Keratinocyte (primary cell): ENCODE measurements around the gene PHIP. TPM values are rescaled to one million over a fixed set of nuclear protein-coding genes. Genes with fewer than 3 reads are reported as not detected.

Experiments used
- DNase-seq: peaks from one replicate; pipeline ENCODE4 v3.0.0-alpha.2; 2011; ENCODE audit warnings: low read depth, missing footprints, low spot score
- FAIRE-seq: peaks from 2 replicates; lab custom pipeline; 2011; peaks lifted over from hg19 to GRCh38; lab: Jason Lieb, UNC
- H2AFZ ChIP-seq: 2 replicates; pipeline ENCODE4 v1.6.0; 2012; ENCODE audit warnings: low read length, control low read depth, inconsistent platforms; ENCODE audit not compliant: control insufficient read depth
- H3K27ac ChIP-seq: 2 replicates; pipeline ENCODE4 v1.5.1; 2011; ENCODE audit warnings: low read length; ENCODE audit not compliant: control insufficient read depth, insufficient read depth
- H3K27me3 ChIP-seq: 3 replicates; pipeline ENCODE4 v1.6.0; 2011; ENCODE audit warnings: low read length; ENCODE audit not compliant: control insufficient read depth, insufficient read depth; ENCODE audit errors: extremely low read depth
- H3K36me3 ChIP-seq, 2 experiments: 2 replicates in 1 of 2; 3 replicates in 1 of 2; pipeline ENCODE4 v1.5.1; 2011; ENCODE audit warnings: low read length in 2 of 2, mild to moderate bottlenecking in 1 of 2; ENCODE audit not compliant: control insufficient read depth in 2 of 2, insufficient read depth in 2 of 2; ENCODE audit errors: extremely low read depth in 1 of 2
- H3K4me1 ChIP-seq: 3 replicates; pipeline ENCODE4 v1.5.1; 2011; ENCODE audit warnings: low read length; ENCODE audit not compliant: control insufficient read depth, insufficient read depth; ENCODE audit errors: extremely low read depth
- H3K4me2 ChIP-seq: 3 replicates; pipeline ENCODE4 v1.6.0; 2011; ENCODE audit warnings: low read depth, low read length; ENCODE audit not compliant: control insufficient read depth, insufficient read depth; ENCODE audit errors: extremely low read depth
- H3K4me3 ChIP-seq, 3 experiments: fragments of 200-600 bp in 1 of 3; sonication (generic) in 1 of 3; 2 replicates in 2 of 3; 3 replicates in 1 of 3; pipeline ENCODE4 v1.5.1; 2011 to 2016; ENCODE audit warnings: low read length in 3 of 3, mild to moderate bottlenecking in 3 of 3, control low read depth in 2 of 3, inconsistent platforms in 1 of 3, low read depth in 1 of 3, mixed read lengths in 1 of 3, mixed run types in 1 of 3, moderate library complexity in 1 of 3; ENCODE audit not compliant: control insufficient read depth in 2 of 3, insufficient read depth in 2 of 3; ENCODE audit errors: extremely low read depth in 1 of 3
- H3K79me2 ChIP-seq: 2 replicates; pipeline ENCODE4 v1.6.0; 2012; ENCODE audit warnings: low read length; ENCODE audit not compliant: control insufficient read depth, insufficient read depth
- H3K9ac ChIP-seq: 3 replicates; pipeline ENCODE4 v1.6.0; 2011; ENCODE audit warnings: low read length; ENCODE audit not compliant: control insufficient read depth, insufficient read depth; ENCODE audit errors: extremely low read depth
- H3K9me1 ChIP-seq: 3 replicates; pipeline ENCODE4 v1.6.0; 2011; ENCODE audit warnings: low read length; ENCODE audit not compliant: control insufficient read depth, insufficient read depth; ENCODE audit errors: extremely low read depth
- H3K9me3 ChIP-seq: 2 replicates; pipeline ENCODE4 v1.5.1; 2012; ENCODE audit warnings: low read depth, low read length; ENCODE audit not compliant: control insufficient read depth
- H4K20me1 ChIP-seq: 3 replicates; pipeline ENCODE4 v1.6.0; 2011; ENCODE audit warnings: low read length; ENCODE audit not compliant: control insufficient read depth, insufficient read depth; ENCODE audit errors: extremely low read depth
- EZH2 ChIP-seq: IDR thresholded peaks from one replicate; pipeline ENCODE4 v1.6.1; 2012; ENCODE audit warnings: inconsistent platforms, mild to moderate bottlenecking, low read length, moderate library complexity
- dilution Hi-C: fragments of 300-500 bp; cut with MboI; formaldehyde crosslinking; loops from one replicate; pipeline ENCODE4 v1.7.0; 2020; ENCODE audit warnings: low sequenced_read_pairs; ENCODE audit not compliant: extremely low pct_ligation_motif_present
- polyA plus RNA-seq, 5 experiments: library from polyadenylated mRNA; depleted of rRNA in 3 of 5; stranded (reverse) in 3 of 5; stranded (forward) in 1 of 5; unstranded in 1 of 5; fragments of >200 nt; gene quantifications; 1 replicate in 1 of 5; 2 replicates in 3 of 5; 3 replicates in 1 of 5; pipeline versions ENCODE4 v1.2.1 to v1.2.3, GENCODE V29; 2011 to 2012; ENCODE audit warnings: missing spikeins in 2 of 5, low read depth in 1 of 5, low replicate concordance in 1 of 5
- TF ChIP-seq, protein P1 (sequence below), 3 experiments: IDR thresholded peaks in 1 of 3; conservative IDR thresholded peaks in 1 of 3; optimal IDR thresholded peaks in 1 of 3; 2 replicates in 2 of 3; 3 replicates in 1 of 3; pipeline versions ENCODE3 to v1.5.1; 2011; ENCODE audit warnings: low read length in 3 of 3, mild to moderate bottlenecking in 3 of 3, moderate library complexity in 2 of 3, control low read depth in 1 of 3, inconsistent platforms in 1 of 3; ENCODE audit not compliant: insufficient read depth in 2 of 3; ENCODE audit errors: extremely low read depth in 1 of 3

Gene PHIP
- polyA plus RNA-seq, 1 donor (not counting 4 experiments of a cell fraction or from before 2014, with no cell fraction given) = 7.9 TPM

- H3K4me1 ChIP-seq = no peaks in the 10 kb centered on the region
- DNase-seq (no peak), FAIRE-seq (no peak)
- H4K20me1 ChIP-seq = no peaks in the 10 kb centered on the region
- no peak overlapping the region for H3K9ac ChIP-seq
- no peak overlapping the region for H3K4me2 ChIP-seq
- dilution Hi-C loops = no loop called here
- no peaks in the 10 kb centered on the region for H3K27me3 ChIP-seq
- H3K4me3 ChIP-seq = no peak overlapping the region
- no peaks in the 10 kb centered on the region for H3K9me3 ChIP-seq
- H2AFZ ChIP-seq = no peak overlapping the region
- TF ChIP-seq EZH2 = no peak
- TF ChIP-seq, protein P1, sequence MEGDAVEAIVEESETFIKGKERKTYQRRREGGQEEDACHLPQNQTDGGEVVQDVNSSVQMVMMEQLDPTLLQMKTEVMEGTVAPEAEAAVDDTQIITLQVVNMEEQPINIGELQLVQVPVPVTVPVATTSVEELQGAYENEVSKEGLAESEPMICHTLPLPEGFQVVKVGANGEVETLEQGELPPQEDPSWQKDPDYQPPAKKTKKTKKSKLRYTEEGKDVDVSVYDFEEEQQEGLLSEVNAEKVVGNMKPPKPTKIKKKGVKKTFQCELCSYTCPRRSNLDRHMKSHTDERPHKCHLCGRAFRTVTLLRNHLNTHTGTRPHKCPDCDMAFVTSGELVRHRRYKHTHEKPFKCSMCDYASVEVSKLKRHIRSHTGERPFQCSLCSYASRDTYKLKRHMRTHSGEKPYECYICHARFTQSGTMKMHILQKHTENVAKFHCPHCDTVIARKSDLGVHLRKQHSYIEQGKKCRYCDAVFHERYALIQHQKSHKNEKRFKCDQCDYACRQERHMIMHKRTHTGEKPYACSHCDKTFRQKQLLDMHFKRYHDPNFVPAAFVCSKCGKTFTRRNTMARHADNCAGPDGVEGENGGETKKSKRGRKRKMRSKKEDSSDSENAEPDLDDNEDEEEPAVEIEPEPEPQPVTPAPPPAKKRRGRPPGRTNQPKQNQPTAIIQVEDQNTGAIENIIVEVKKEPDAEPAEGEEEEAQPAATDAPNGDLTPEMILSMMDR (optimal IDR thresholded peaks at IDR 0.05 in 1 of 3, IDR thresholded peaks at IDR 0.05 in 1 of 3, conservative IDR thresholded peaks at IDR 0.05 in 1 of 3; ENCODE audit: extremely low read depth in 1 of 3, insufficient read depth in 2 of 3, low read length in 3 of 3) = no peak
- peaks cover 2% of the 10 kb centered on the region in 2 experiments for H3K36me3 ChIP-seq
- no peaks in the 10 kb centered on the region for H3K9me1 ChIP-seq
- no peaks in the 10 kb centered on the region for H3K79me2 ChIP-seq
- H3K27ac ChIP-seq = no peak overlapping the region
Observed at GRCh38 chr6:79047072-79047471, 31.0 kb downstream of the PHIP start.

DNA sequence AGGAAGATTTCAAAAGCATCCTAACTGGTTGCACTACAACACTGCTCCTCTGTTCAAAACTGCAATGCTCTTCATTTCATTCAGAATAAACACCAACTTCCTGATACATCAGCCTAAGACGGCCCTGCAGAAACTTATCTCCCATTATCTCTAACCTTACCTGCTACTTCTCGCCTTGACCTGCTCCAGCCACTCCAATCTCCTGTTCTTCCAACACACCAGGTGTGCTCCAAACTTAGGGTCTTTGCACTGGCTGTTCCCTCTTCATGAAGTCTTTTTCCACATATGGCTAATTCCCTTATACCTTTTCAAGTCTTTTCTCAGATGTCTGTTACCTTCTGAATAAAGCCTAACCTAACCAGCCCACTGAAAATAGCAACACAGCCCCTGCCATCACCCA, 32.1 kb downstream of the PHIP start:
- FAIRE-seq (no peak), DNase-seq (no peak)
- Histone ChIP-seq H3K4me1 (no peaks in the 10 kb centered on the region), H3K9me1 (no peaks in the 10 kb centered on the region), H3K4me3 (no peak overlapping the region), H3K36me3 (peaks cover 2 to 5% of the 10 kb centered on the region in 2 experiments), H4K20me1 (no peaks in the 10 kb centered on the region), H2AFZ (no peak overlapping the region), H3K9me3 (no peaks in the 10 kb centered on the region), H3K27ac (no peak overlapping the region), H3K27me3 (no peaks in the 10 kb centered on the region), H3K4me2 (no peak overlapping the region), H3K9ac (no peak overlapping the region), H3K79me2 (no peaks in the 10 kb centered on the region)
- TF ChIP-seq, protein P1 (optimal IDR thresholded peaks at IDR 0.05 in 1 of 3, IDR thresholded peaks at IDR 0.05 in 1 of 3, conservative IDR thresholded peaks at IDR 0.05 in 1 of 3; ENCODE audit: extremely low read depth in 1 of 3, insufficient read depth in 2 of 3, low read length in 3 of 3) = no peak
- dilution Hi-C loops = no loop called here
